HL-60 (cell line): ENCODE measurements around the gene TIMM44.

Experiments used
- DNase-seq, 2 experiments: peaks; one replicate each; pipeline ENCODE4 v3.0.0-alpha.2; 2010 to 2020; ENCODE audit warnings: low read depth in 1 of 2, low spot score in 1 of 2
- H3K27ac ChIP-seq: fragments of 250-450 bp; sonication (Bioruptor Pico); replicated peaks from 2 replicates; pipeline ENCODE4 v1.5.1; 2020; ENCODE audit warnings: mild to moderate bottlenecking, moderate library complexity
- H3K27me3 ChIP-seq: fragments of 250-450 bp; sonication (Bioruptor Pico); 2 replicates; pipeline ENCODE4 v1.5.1; 2021; ENCODE audit warnings: mild to moderate bottlenecking, moderate library complexity; ENCODE audit not compliant: insufficient read depth, poor library complexity, severe bottlenecking
- H3K4me3 ChIP-seq: replicated peaks from 2 replicates; pipeline ENCODE4 v1.5.1; 2011; ENCODE audit warnings: mild to moderate bottlenecking, control low read depth, low read length; ENCODE audit not compliant: insufficient read depth
- GABPA ChIP-seq: IDR thresholded peaks from 2 replicates; pipeline ENCODE4 v1.6.1; 2012; ENCODE audit warnings: low read depth
- POLR2AphosphoS5 ChIP-seq: IDR thresholded peaks from 2 replicates; pipeline ENCODE4 v1.6.1; 2012; ENCODE audit warnings: low read depth
- SPI1 ChIP-seq: IDR thresholded peaks from 2 replicates; pipeline ENCODE4 v1.6.1; 2012; ENCODE audit warnings: low read depth, mild to moderate bottlenecking, borderline replicate concordance
- TF ChIP-seq, protein P1 (sequence below): IDR thresholded peaks from 2 replicates; pipeline ENCODE4 v1.6.1; 2012; ENCODE audit warnings: low read depth; ENCODE audit not compliant: insufficient replicate concordance
- TF ChIP-seq, protein P2 (sequence below): IDR thresholded peaks from one replicate; pipeline ENCODE4 v1.5.1; 2011; ENCODE audit warnings: low read length, control low read depth, inconsistent platforms; ENCODE audit not compliant: insufficient read depth

The TIMM44 gene

DNA sequence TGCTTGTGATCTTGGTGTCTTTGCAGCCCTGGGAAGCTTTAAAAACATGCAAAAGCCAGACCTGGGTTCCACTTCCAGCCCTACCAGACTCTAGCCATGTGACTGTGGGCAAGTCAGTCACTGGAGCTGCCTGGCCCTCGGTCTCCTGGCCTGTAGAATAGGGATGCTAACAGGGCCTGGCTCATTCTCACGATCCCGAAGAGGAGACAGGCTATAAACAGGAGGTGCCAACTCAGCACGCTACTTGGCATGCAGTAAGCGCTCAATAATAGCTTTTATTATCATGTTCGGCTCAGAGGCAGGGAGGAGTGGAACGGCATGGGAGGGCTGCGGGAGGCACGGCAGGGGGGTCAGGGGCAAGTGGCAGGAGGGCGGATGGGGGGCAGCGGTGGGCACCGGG lies 19.2 kb downstream of the TIMM44 start:
- H3K27ac ChIP-seq: no peak overlapping the region
- no peak for DNase-seq
- H3K27me3 ChIP-seq: no peaks in the 10 kb centered on the region
- no peak for TF ChIP-seq SPI1
- TF ChIP-seq, protein P1, sequence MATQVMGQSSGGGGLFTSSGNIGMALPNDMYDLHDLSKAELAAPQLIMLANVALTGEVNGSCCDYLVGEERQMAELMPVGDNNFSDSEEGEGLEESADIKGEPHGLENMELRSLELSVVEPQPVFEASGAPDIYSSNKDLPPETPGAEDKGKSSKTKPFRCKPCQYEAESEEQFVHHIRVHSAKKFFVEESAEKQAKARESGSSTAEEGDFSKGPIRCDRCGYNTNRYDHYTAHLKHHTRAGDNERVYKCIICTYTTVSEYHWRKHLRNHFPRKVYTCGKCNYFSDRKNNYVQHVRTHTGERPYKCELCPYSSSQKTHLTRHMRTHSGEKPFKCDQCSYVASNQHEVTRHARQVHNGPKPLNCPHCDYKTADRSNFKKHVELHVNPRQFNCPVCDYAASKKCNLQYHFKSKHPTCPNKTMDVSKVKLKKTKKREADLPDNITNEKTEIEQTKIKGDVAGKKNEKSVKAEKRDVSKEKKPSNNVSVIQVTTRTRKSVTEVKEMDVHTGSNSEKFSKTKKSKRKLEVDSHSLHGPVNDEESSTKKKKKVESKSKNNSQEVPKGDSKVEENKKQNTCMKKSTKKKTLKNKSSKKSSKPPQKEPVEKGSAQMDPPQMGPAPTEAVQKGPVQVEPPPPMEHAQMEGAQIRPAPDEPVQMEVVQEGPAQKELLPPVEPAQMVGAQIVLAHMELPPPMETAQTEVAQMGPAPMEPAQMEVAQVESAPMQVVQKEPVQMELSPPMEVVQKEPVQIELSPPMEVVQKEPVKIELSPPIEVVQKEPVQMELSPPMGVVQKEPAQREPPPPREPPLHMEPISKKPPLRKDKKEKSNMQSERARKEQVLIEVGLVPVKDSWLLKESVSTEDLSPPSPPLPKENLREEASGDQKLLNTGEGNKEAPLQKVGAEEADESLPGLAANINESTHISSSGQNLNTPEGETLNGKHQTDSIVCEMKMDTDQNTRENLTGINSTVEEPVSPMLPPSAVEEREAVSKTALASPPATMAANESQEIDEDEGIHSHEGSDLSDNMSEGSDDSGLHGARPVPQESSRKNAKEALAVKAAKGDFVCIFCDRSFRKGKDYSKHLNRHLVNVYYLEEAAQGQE: no peak
- TF ChIP-seq, protein P2, sequence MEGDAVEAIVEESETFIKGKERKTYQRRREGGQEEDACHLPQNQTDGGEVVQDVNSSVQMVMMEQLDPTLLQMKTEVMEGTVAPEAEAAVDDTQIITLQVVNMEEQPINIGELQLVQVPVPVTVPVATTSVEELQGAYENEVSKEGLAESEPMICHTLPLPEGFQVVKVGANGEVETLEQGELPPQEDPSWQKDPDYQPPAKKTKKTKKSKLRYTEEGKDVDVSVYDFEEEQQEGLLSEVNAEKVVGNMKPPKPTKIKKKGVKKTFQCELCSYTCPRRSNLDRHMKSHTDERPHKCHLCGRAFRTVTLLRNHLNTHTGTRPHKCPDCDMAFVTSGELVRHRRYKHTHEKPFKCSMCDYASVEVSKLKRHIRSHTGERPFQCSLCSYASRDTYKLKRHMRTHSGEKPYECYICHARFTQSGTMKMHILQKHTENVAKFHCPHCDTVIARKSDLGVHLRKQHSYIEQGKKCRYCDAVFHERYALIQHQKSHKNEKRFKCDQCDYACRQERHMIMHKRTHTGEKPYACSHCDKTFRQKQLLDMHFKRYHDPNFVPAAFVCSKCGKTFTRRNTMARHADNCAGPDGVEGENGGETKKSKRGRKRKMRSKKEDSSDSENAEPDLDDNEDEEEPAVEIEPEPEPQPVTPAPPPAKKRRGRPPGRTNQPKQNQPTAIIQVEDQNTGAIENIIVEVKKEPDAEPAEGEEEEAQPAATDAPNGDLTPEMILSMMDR: no peak
- no peak for TF ChIP-seq GABPA
- TF ChIP-seq POLR2AphosphoS5: no peak
- no peak overlapping the region for H3K4me3 ChIP-seq

DNA sequence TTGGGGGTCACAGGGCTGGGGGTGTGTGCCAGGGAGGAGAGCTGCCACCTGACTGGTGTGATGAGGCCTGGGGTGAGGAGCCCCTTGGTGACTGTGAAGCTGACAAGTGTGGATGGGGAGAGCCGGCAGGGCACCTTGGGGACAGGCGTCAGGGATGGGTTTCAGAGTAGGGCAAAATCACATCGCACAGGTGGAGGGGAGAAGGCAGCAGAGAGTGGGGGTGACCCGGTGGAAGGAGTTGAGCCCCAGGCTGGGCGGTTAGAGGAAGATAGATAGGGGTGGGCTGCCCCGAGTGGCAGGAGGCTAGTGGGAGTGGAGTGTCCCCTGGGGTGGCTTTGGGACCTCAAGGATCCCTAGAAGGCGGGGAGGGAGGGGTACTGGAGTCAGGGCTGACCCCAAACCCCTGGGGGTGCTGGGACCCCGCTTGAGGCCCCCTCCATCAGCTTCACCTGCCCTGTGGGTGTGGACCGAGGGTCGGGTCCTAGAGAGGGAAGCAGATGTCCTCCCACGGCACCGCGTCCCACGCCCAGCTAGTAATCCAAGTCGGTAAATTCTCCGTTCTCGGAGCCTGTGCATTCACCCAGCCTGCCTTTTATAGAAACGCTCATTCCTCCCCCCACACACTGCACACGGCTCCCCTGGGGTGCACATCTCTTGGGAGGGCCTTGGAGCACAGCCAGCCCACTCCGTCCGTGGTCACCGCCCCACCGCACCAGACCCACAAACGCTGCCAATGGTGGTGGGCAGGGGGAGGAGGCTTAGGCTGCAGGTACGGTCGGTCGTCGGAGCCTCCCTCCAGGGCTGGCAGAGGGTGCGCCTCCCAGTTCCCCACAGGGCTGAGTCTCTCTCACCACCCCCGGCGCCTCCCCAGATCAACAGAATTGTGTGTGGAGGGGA lies 19.9 kb downstream of the TIMM44 start:
- no peak for DNase-seq
- no peak overlapping the region for H3K4me3 ChIP-seq
- no peak overlapping the region for H3K27ac ChIP-seq
- H3K27me3 ChIP-seq: no peaks in the 10 kb centered on the region
- no peak for TF ChIP-seq SPI1
- no peak for TF ChIP-seq POLR2AphosphoS5
- TF ChIP-seq, protein P1: no peak
- TF ChIP-seq, protein P2: no peak
- TF ChIP-seq GABPA: no peak

DNA sequence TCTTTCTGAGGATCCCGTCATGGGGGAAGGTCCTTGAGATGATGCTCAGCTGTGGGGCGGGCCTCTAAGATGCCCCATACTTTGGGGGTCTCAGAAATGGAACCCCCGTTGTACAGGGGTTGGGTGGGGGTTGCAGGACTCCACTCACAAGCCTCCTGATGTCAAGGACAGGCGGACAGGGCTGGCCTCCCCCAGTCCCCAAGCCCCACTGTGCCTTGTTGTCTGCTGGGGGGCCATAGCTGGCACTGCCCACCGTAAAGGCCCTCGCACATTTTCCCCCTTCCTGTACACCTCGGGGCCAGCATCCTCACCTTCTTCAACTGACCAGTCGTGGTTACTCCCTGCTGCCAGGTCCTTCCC lies 20.6 kb downstream of the TIMM44 start:
- Histone ChIP-seq H3K27me3 (no peaks in the 10 kb centered on the region), H3K4me3 (no peak overlapping the region), H3K27ac (no peak overlapping the region)
- no peak for DNase-seq
- TF ChIP-seq, protein P2: no peak
- TF ChIP-seq SPI1: no peak
- no peak for TF ChIP-seq POLR2AphosphoS5
- TF ChIP-seq, protein P1: no peak
